Posterior vena cava (tissue), 2 donors: ENCODE results near the gene NKX1-2. TPM values are rescaled to one million over a fixed set of nuclear protein-coding genes. Genes with fewer than 3 reads are reported as not detected.

Source experiments
- DNase-seq: peaks from one replicate; pipeline ENCODE4 v3.0.0-alpha.2; 2020; ENCODE audit warnings: low spot score
- intact Hi-C, 2 donors: fragments of 100-400 bp; cut with DNase I; formaldehyde crosslinking; loops; one replicate each; pipeline versions ENCODE4 v1.14.1 to v1.14.2; 2022 to 2023
- total RNA-seq, 2 donors: library from RNA; stranded (reverse); fragmentation: NEBNext Ultra II Directional; extraction: Animal tissue kit (Norgen Biotek cat#: 25700); gene quantifications; one replicate each; pipeline ENCODE4 v1.2.1, GENCODE V29; 2021
- donor health status: DM: yes; HTN: yes; CAD: no.
- donor health status: DM: yes; HTN: yes; CAD: no.

Gene NKX1-2
- total RNA-seq, 2 donors from 2014 or later, result not detected

GRCh38 chr10:124423813-124424212 lies 26.0 kb downstream of the NKX1-2 start:
- no peak for DNase-seq
- intact Hi-C loops, result no loop called here

GRCh38 chr10:124422742-124423141 lies 27.1 kb downstream of the NKX1-2 start:
- intact Hi-C loops, result no loop called here
- DNase-seq, result no peak

- no peak for DNase-seq
- intact Hi-C loops, result no loop called here
Observed at GRCh38 chr10:124420254-124420653, 29.6 kb downstream of the NKX1-2 start.

- intact Hi-C loops, result no loop called here
Observed at GRCh38 chr10:124419635-124420034, 30.2 kb downstream of the NKX1-2 start.

GRCh38 chr10:124418726-124419501 lies 30.9 kb downstream of the NKX1-2 start, which contains the start of gene OAT:
Gene OAT, minus strand, starts transcription at chr10:124418923. Its CDS starts 6,752 bp downstream, at chr10:124412171.
- intact Hi-C loops, result loop anchor here in 1 of 2 donors (1.0 kb wide), 1 partner anchor 42 kb away; the partner anchor contains the start of gene LHPP
- peak; percentile 99 for DNase-seq

More at GRCh38 chr10:124419635-124420034, 30.2 kb downstream of the NKX1-2 start:
- DNase-seq, result no peak

GRCh38 chr10:124417895-124418725 lies 31.7 kb downstream of the NKX1-2 start:
- intact Hi-C loops, result loop anchor here in 1 of 2 donors (1.0 kb wide), 1 partner anchor 43 kb away; the partner anchor contains the start of gene LHPP
- DNase-seq, result peak; percentile 89

GRCh38 chr10:124416733-124417132 lies 33.1 kb downstream of the NKX1-2 start:
- intact Hi-C loops, result no loop called here
- no peak for DNase-seq

- no peak for DNase-seq
- intact Hi-C loops, result no loop called here
Observed at GRCh38 chr10:124415210-124415609, 34.6 kb downstream of the NKX1-2 start.

GRCh38 chr10:124414076-124414475 lies 35.8 kb downstream of the NKX1-2 start:
- DNase-seq, result no peak
- intact Hi-C loops, result loop anchor here in 1 of 2 donors (5.0 kb wide), 1 partner anchor 1648 kb away; no protein-coding TSS in a partner anchor

GRCh38 chr10:124409696-124410095 lies 40.1 kb downstream of the NKX1-2 start:
- intact Hi-C loops, result loop anchor here in 1 of 2 donors (5.0 kb wide), 1 partner anchor 1653 kb away; no protein-coding TSS in a partner anchor

GRCh38 chr10:124408357-124408756 lies 41.5 kb downstream of the NKX1-2 start:
- intact Hi-C loops, result no loop called here
- no peak for DNase-seq

More at GRCh38 chr10:124409696-124410095, 40.1 kb downstream of the NKX1-2 start:
- DNase-seq, result no peak

GRCh38 chr10:124407456-124407855 lies 42.4 kb downstream of the NKX1-2 start:
- intact Hi-C loops, result no loop called here
- DNase-seq, result no peak

GRCh38 chr10:124403548-124403947 lies 46.3 kb downstream of the NKX1-2 start:
- DNase-seq, result peak; percentile 37
- intact Hi-C loops, result no loop called here

GRCh38 chr10:124402273-124402672 lies 47.6 kb downstream of the NKX1-2 start:
- intact Hi-C loops, result no loop called here
- no peak for DNase-seq

- DNase-seq, result no peak
- intact Hi-C loops, result no loop called here
Observed at GRCh38 chr10:124401633-124402032, 48.2 kb downstream of the NKX1-2 start.

Other genes with a start within 250 kb of the NKX1-2 start
- 100 to 1,000 TPM in 1 of 2 donors, 10 to 100 TPM in 1; 89.5 to 113 TPM for gene OAT, start 31.1 kb downstream of the NKX1-2 start, total RNA-seq
- 10 to 100 TPM; 11.9 to 13.0 TPM for gene LHPP, start 11.8 kb upstream of the NKX1-2 start, total RNA-seq